HG02885 (cell line): ENCODE data around the gene DYRK1A.
A peak's percentile ranks its signal among the peaks of the same experiment; 100 is the strongest.

ENCODE experiments used
- ATAC-seq: cut with Tn5 transposase; IDR thresholded peaks from one replicate; pipeline ENCODE4 v1.9.1; 2021; ENCODE audit warnings: mild to moderate bottlenecking; ENCODE audit not compliant: unreplicated experiment, poor library complexity

DYRK1A gene

GRCh38 chr21:37472581-37472980 is 106.0 kb downstream of the DYRK1A start:
- no peak for ATAC-seq

GRCh38 chr21:37473491-37473890 is 106.9 kb downstream of the DYRK1A start:
- no peak for ATAC-seq

- no peak for ATAC-seq
Observed at GRCh38 chr21:37474342-37474741, 107.8 kb downstream of the DYRK1A start.

GRCh38 chr21:37475186-37475868 is 108.8 kb downstream of the DYRK1A start:
- no peak for ATAC-seq

- no peak for ATAC-seq
Observed at GRCh38 chr21:37478794-37479193, 112.2 kb downstream of the DYRK1A start.

GRCh38 chr21:37483776-37484175 is 117.2 kb downstream of the DYRK1A start:
- ATAC-seq: no peak

- ATAC-seq: no peak
Observed at GRCh38 chr21:37484535-37485474, 118.2 kb downstream of the DYRK1A start.

GRCh38 chr21:37489553-37489952 is 123.0 kb downstream of the DYRK1A start:
- no peak for ATAC-seq

GRCh38 chr21:37490084-37490483 is 123.5 kb downstream of the DYRK1A start:
- ATAC-seq: no peak

- no peak for ATAC-seq
Observed at GRCh38 chr21:37496972-37497371, 130.4 kb downstream of the DYRK1A start.

GRCh38 chr21:37498664-37499063 is 132.1 kb downstream of the DYRK1A start:
- ATAC-seq: no peak

GRCh38 chr21:37502947-37503346 is 136.4 kb downstream of the DYRK1A start:
- no peak for ATAC-seq

- no peak for ATAC-seq
Observed at GRCh38 chr21:37503848-37504467, 137.4 kb downstream of the DYRK1A start.

- no peak for ATAC-seq
Observed at GRCh38 chr21:37505963-37506362, 139.4 kb downstream of the DYRK1A start.

- ATAC-seq: peak; percentile 74
Observed at GRCh38 chr21:37507716-37508115, 141.1 kb downstream of the DYRK1A start.

GRCh38 chr21:37508341-37508740 is 141.8 kb downstream of the DYRK1A start:
- no peak for ATAC-seq

- no peak for ATAC-seq
Observed at GRCh38 chr21:37509802-37510393, 143.3 kb downstream of the DYRK1A start.

- ATAC-seq: no peak
Observed at GRCh38 chr21:37511848-37512247, 145.3 kb downstream of the DYRK1A start.

- ATAC-seq: no peak
Observed at GRCh38 chr21:37513383-37513782, 146.8 kb downstream of the DYRK1A start.

- no peak for ATAC-seq
Observed at GRCh38 chr21:37514038-37514667, 147.6 kb downstream of the DYRK1A start.
